ENCODE results near the gene NELFE. TPM values are rescaled to one million over a fixed set of nuclear protein-coding genes. Genes with fewer than 3 reads are reported as not detected.
"Not testable (repeated sequence)": the region's sequence is repeated elsewhere in the genome, so short reads cannot be mapped to it uniquely, and the experiment has no call there.

The NELFE gene, protein sequence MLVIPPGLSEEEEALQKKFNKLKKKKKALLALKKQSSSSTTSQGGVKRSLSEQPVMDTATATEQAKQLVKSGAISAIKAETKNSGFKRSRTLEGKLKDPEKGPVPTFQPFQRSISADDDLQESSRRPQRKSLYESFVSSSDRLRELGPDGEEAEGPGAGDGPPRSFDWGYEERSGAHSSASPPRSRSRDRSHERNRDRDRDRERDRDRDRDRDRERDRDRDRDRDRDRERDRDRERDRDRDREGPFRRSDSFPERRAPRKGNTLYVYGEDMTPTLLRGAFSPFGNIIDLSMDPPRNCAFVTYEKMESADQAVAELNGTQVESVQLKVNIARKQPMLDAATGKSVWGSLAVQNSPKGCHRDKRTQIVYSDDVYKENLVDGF
- 10 to 100 TPM; 69.7 to 70.9 TPM for total RNA-seq

DNA sequence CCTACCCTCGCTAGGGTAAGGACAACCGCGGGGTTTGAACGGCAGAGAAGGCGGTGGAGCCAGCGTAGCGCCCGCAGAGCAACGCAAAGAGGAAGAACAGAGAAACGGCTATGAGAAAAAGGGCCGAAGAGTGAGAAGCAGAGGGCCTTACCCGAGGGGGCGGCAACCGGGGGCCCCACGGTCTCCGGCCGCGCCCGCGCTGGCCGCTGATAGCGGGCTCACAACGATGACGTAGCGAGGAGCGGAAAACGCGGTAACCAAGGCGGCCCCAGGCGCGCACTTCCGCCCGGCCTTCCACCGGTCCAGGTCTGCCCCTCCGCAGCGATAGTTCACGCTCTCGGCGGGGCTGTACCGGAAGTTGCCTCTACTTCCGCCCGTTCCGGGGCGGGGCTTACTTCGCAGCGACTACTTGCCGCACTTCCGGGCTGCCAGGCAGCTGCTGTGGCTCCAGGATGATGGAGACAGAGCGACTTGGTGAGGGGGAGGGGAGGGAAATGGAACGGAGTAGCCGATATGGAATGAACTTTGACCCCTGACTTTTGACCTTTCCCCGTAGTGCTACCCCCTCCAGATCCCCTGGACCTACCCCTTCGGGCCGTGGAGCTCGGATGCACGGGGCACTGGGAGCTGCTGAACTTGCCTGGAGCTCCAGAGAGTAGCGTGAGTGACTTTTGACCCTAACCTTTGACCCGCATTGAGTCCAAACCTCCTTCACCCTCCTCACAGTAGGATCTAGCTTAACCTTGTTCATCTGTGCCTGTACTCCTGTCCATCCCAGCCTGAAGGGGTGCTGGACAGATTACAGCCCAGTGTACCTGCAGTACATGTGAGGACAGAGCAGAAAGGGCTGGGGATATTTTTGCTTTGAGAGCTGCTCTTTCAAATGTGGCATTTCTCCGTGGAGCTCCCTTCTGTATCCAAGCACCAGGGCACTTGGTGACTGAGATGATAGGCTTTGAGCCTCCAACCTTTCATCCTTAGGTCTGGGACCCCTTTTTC lies at the start of gene NELFE, which contains the start of gene SKIC2:
TSS of gene NELFE (minus strand) at position 231 of the 999 bp plus-strand sequence. CDS start 525 bp downstream, outside the sequence.
TSS of gene SKIC2 (plus strand) at position 435 of the 999 bp plus-strand sequence. CDS start at position 453, 18 bp downstream.
- H3K36me3 Mint-ChIP-seq, result peaks cover 21 to 48% of the 10 kb centered on the region in 2 donors

DNA sequence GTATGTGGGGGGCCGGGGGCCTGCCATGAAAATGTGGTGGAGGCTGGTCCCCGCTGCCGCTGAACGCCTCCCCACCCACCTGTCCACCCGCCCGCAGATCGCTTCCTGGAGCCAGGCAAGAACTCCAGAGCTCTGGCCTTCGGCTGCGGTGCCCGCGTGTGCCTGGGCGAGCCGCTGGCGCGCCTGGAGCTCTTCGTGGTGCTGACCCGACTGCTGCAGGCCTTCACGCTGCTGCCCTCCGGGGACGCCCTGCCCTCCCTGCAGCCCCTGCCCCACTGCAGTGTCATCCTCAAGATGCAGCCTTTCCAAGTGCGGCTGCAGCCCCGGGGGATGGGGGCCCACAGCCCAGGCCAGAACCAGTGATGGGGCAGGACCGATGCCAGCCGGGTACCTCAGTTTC lies 49.3 kb upstream of the NELFE start:
- H3K27ac Mint-ChIP-seq, H3K36me3 Mint-ChIP-seq: not testable (repeated sequence)

More for the DNA sequence above, at the start of gene NELFE, which contains the start of gene SKIC2:
- DNase-seq (ENCODE audit: low spot score in 2 of 2) (peak; percentile 98 to 99), ATAC-seq (peak; percentile 100)
- no peaks in the 10 kb centered on the region for H3K9me3 Mint-ChIP-seq
- peak within 1 kb of the TSS; percentile 95 to 97 for H3K27ac Mint-ChIP-seq

DNA sequence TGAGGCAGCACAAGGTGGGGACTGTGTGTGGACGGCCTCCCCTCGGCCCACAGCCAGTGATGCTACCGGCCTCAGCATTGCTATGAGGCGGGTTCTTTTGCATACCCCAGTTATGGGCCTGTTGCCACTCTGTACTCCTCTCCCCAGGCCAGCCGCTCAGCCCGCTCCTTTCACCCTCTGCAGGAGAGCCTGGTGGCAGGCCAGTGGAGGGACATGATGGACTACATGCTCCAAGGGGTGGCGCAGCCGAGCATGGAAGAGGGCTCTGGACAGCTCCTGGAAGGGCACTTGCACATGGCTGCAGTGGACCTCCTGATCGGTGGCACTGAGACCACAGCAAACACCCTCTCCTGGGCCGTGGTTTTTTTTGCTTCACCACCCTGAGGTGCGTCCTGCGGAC lies 48.3 kb upstream of the NELFE start:
- ATAC-seq, H3K36me3 Mint-ChIP-seq, H3K27ac Mint-ChIP-seq, H3K9me3 Mint-ChIP-seq: not testable (repeated sequence)
- DNase-seq (ENCODE audit: low spot score in 2 of 2), result peak; percentile 1 to 47

More for the DNA sequence above, 49.3 kb upstream of the NELFE start:
- not testable (repeated sequence) for H3K9me3 Mint-ChIP-seq; DNase-seq (ENCODE audit: low spot score in 2 of 2); ATAC-seq

DNA sequence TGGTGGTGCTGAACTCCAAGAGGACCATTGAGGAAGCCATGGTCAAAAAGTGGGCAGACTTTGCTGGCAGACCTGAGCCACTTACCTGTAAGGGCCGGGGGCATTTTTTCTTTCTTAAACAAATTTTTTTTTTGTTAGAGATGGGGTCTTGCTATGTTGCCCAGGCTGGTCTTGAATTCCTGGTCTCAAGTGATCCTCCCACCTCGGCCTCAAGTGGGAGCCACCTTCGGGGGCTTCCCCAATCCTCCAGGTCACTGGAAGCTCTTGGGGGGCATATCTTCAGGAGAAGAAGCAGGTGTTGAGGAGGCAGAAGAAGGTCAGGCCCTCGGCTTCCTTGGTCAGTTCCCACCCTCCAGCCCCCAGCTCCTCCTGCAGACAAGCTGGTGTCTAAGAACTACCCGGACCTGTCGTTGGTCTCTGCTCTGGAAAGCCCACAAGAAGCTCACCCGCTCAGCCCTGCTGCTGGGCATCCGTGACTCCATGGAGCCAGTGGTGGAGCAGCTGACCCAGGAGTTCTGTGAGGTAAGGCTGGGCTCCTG lies 47.3 kb upstream of the NELFE start:
- not testable (repeated sequence) for ATAC-seq, H3K27ac Mint-ChIP-seq, H3K36me3 Mint-ChIP-seq, H3K9me3 Mint-ChIP-seq
- peak; percentile 1 to 45 for DNase-seq (ENCODE audit: low spot score in 2 of 2)

DNA sequence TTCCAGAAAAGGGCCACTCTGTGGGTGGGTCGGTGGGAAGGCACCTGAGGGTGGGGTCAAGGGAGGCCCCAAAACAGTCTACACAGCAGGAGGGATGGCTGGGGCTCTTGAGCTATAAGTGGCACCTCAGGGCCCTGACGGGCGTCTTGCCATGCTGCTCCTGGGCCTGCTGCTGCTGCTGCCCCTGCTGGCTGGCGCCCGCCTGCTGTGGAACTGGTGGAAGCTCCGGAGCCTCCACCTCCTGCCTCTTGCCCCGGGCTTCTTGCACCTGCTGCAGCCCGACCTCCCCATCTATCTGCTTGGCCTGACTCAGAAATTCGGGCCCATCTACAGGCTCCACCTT lies 46.7 kb upstream of the NELFE start:
- peak in 1 of 2 donors; percentile 2 for DNase-seq (ENCODE audit: low spot score in 2 of 2)
- not testable (repeated sequence) for ATAC-seq, H3K27ac Mint-ChIP-seq, H3K9me3 Mint-ChIP-seq, H3K36me3 Mint-ChIP-seq

DNA sequence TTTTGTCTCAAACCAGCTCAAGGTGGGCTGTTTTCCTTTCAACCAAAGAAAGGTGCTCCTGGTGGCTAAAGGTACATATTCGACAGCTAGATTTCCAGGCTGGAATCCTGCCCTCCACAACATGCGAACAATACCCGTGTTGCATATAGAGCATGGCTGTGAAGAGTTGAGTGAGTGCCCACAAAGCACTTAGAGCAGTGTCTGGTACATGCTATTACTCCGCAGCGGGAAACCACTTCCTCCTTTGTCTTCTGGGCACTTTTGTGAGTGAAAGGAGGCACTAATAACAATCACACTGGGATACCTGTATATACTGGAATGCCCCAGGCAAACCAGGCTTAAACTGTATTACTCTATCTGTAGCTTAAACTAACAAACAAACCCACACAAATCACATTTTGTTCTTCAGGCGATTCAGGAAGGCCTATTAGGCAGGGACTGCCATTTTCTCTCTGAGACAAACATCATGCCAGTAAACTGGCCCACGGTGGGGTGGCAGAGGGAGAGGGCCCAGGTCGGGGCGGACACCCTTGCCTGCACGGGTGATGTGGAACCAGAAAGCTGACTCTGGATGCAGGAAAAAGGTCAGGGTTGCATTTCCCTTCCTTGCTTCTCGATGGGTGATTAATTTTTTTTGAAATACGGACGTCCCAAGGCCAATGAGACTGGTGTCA lies 46.2 kb upstream of the NELFE start:
- DNase-seq (ENCODE audit: low spot score in 2 of 2), result peak; percentile 1 to 48
- H3K9me3 Mint-ChIP-seq, H3K27ac Mint-ChIP-seq, H3K36me3 Mint-ChIP-seq: not testable (repeated sequence)
- peak; percentile 58 to 67 for ATAC-seq

DNA sequence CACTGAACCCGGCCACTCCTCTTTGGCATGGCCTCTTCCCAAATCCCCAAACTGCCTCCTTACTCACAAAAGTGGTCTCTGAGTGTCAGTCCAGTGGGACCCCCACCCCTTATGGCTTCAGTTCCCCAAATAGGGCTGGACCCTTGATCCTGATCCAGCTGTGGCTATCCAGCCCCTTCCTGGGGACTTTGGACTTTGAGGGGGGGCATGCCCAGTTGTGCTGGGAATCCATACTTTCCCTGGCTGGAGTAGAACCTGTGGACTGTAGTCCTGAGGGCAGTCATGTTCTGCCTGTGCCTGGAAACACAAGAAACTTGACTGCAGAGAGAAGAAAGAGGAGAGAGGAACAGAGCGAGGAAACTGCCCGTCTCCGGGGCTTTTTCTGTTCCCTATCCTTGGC lies 45.6 kb upstream of the NELFE start:
- not testable (repeated sequence) for H3K9me3 Mint-ChIP-seq

DNA sequence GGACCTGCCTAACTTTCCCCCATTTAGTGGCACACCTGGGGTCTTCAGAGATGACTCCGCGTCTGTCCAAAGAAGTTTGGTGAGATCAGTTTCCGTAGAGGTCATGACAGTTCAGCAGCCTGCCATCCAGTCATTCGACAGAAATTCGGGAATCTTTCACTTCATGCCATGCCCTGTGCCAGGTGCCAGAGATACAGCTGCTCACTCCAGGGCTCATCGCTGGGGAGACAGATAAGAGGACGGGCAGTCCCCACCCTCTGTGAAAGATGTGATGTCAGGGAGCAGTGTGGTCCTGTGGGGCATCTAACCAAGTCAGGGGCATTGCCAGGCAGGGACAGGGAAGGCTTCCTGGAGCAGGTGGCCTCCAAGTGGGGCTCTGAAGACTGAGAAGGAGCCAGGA lies 44.5 kb upstream of the NELFE start:
- H3K9me3 Mint-ChIP-seq; H3K36me3 Mint-ChIP-seq; ATAC-seq; DNase-seq (ENCODE audit: low spot score in 2 of 2); H3K27ac Mint-ChIP-seq: not testable (repeated sequence)

More for the DNA sequence above, 45.6 kb upstream of the NELFE start:
- DNase-seq (ENCODE audit: low spot score in 2 of 2), result peak in 1 of 2 donors; percentile 1
- not testable (repeated sequence) for ATAC-seq, H3K36me3 Mint-ChIP-seq
- peak overlapping the region in 1 of 2 donors; percentile 60 for H3K27ac Mint-ChIP-seq

DNA sequence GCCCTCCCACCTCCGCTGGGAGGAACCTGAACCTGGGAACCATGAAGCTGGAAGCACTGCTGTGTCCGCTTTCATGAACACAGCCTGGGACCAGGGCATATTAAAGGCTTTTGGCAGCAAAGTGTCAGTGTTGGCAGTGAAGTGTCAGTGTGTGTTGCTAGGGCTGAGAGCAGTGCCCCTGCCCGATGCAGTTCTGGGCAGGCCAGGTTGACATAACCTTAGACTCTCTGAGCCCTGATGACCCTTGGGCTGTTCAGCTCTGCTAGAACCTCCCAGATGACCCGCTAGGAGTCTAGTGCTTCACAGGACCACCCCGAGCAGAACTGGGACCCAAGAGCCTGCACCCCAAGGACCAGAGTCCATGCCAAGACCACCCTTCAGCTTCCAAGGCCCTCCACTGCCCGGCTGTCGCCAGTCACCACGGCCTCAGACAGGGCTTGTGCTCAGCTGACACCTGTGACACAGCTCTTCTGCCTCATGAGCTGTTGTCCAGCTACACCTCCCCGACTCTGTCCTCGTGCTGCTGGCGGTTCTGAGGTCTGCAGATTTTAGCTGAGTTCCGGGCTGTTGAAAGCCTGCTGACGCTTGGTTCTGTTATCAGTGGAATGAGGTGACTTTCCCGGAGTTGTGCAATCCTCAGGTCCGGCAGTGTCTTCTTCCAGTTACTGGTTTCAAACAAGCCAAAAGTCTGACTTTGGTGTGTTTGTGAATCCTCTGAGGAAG lies 43.9 kb upstream of the NELFE start:
- H3K9me3 Mint-ChIP-seq; H3K36me3 Mint-ChIP-seq; DNase-seq (ENCODE audit: low spot score in 2 of 2); H3K27ac Mint-ChIP-seq; ATAC-seq: not testable (repeated sequence)

DNA sequence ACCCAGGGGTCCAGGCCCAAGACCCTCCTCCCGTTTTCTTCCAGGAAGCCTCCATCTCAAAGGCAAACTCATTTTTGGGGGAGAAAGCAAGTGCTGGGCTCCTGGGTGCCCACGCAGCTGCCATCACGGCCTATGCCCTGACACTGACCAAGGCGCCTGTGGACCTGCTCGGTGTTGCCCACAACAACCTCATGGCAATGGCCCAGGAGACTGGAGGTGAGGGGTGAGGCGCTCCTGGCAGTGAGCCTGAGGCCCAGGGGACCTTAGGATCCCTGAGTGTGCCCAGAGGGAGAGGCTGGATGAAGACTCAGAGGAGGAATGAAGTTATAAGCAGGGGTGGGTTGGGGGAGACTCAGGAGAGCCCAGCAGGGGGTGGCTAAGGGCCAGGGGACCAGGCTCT lies 37.6 kb upstream of the NELFE start:
- not testable (repeated sequence) for H3K9me3 Mint-ChIP-seq; H3K27ac Mint-ChIP-seq; DNase-seq (ENCODE audit: low spot score in 2 of 2); ATAC-seq; H3K36me3 Mint-ChIP-seq

DNA sequence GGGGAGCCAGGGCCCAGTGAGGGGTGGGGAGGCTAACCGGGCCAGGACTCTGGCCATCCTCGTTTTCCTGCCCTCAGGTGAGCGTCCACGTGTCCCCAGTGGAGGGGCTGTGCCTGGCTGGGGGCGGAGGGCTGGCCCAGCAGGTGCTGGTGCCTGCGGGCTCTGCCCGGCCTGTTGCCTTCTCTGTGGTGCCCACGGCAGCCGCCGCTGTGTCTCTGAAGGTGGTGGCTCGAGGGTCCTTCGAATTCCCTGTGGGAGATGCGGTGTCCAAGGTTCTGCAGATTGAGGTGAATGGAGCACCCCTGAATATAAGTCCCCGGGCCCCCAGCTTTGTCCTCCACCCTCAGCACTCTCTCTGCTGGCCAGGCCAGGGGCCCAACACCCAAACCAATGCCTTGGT lies 35.6 kb upstream of the NELFE start:
- not testable (repeated sequence) for DNase-seq (ENCODE audit: low spot score in 2 of 2); ATAC-seq; H3K27ac Mint-ChIP-seq; H3K36me3 Mint-ChIP-seq; H3K9me3 Mint-ChIP-seq

DNA sequence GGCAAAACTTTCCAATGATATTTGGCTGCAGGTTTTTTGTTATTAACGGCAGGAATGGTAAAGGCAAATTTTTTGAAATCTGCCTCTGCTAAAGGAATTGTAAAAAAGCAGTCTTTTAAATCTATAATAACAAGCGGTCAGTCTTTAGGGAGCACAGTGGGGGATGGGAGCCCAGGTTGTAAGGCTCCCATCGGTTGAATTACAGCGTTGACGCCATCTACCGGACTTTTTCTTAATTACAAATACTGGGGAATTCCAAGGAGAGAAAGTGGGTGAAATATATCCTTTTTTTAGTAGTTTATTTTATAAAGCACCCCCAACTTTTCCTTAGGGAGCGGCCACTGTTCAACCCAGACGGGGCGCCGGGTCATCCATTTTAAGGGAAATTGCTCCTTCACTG lies 30.6 kb upstream of the NELFE start:
- H3K9me3 Mint-ChIP-seq; DNase-seq (ENCODE audit: low spot score in 2 of 2); ATAC-seq; H3K27ac Mint-ChIP-seq; H3K36me3 Mint-ChIP-seq: not testable (repeated sequence)

DNA sequence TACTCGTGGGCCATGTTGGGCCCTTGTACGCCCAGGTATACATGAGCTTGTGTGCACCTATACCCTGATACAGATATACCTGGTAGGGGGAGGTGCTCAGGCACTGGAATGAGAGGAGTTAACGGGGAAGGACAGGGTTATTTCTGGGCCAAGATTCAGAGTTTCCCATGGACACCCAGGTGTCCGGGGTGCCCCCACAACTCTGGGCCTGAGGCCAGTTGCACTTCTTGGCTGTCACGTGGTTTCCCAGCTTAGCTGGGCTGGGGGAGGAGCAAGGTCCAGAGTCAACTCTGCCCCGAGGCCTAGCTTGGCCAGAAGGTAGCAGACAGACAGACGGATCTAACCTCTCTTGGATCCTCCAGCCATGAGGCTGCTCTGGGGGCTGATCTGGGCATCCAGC lies 23.0 kb upstream of the NELFE start, which contains the start of gene C4A:
TSS of gene C4A (plus strand) at position 314 of the 400 bp plus-strand sequence. CDS start at position 365, 51 bp downstream.
- not testable (repeated sequence) for H3K36me3 Mint-ChIP-seq; H3K9me3 Mint-ChIP-seq; ATAC-seq; H3K27ac Mint-ChIP-seq; DNase-seq (ENCODE audit: low spot score in 2 of 2)

DNA sequence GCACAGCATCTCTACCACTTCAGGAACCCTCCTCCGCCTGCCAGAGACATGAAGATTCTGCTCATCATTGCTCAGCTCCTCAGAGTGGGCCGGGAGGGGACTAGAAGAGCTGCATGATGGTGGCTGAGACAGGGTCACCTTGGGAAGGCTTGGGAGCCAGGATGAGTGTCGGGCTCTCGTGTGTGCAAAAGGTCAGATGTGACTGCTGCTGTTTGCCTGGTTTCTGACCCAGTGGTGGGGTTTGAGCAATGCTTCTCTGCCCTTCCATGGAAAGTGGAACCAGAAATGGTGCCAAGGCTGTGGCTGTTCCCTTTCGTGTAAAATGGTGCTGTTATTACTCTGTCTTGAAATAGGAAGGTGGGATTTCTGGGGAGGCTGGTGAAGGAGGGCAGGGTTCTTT lies 22.2 kb upstream of the NELFE start:
- not testable (repeated sequence) for H3K27ac Mint-ChIP-seq; H3K9me3 Mint-ChIP-seq; ATAC-seq; DNase-seq (ENCODE audit: low spot score in 2 of 2); H3K36me3 Mint-ChIP-seq

DNA sequence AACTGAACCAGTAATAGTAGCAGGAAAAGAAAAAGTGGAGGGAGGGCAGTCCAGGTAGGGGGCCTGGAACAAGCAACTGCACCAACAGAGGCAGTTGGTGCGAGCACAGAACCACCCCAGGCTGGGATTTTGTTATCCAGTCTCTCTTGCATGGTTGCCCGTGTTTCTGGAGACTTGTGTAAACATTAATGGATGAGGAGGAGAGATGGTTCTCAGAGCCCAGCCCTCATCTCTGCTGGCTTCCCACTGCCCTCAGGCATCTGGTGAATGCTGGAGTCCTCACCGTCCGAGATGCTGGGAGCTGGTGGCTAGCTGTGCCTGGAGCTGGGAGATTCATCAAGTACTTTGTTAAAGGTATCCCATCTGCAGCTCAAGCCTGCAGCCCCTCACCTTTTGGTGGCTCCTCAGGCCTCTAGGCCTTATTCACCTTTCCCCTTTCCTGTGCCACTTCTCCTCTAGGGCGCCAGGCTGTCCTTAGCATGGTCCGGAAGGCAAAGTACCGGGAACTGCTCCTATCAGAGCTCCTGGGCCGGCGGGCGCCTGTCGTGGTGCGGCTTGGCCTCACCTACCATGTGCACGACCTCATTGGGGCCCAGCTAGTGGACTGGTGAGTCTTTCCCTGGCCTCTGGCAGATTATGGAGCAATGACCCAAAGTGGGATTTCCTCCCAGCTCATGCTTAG lies 21.6 kb upstream of the NELFE start:
- H3K27ac Mint-ChIP-seq, result peak overlapping the region in 1 of 2 donors; percentile 84
- DNase-seq (ENCODE audit: low spot score in 2 of 2), result peak in 1 of 2 donors; percentile 30
- ATAC-seq, H3K36me3 Mint-ChIP-seq, H3K9me3 Mint-ChIP-seq: not testable (repeated sequence)
